ENCODE data around the gene CASP2.

- TF ChIP-seq CTCF (conservative IDR thresholded peaks at IDR 0.05 in 1 of 2, IDR thresholded peaks at IDR 0.05 in 1 of 2; ENCODE audit: low read depth in 1 of 2, low read length in 2 of 2) (no peak), EZH2 (IDR thresholded peaks at IDR 0.05; ENCODE audit: low read length, missing control alignments) (no peak)
Measured at GRCh38 chr7:143290293-143290692, 2.1 kb downstream of the CASP2 start.

Data from fibroblast of lung (primary cell).